Ovary (tissue), 3 donors: ENCODE measurements around the gene GRIK1.

Experiments
- CTCF ChIP-seq, 3 donors: fragments of 450-650 bp in 2 of 3; fragments of 200-600 bp in 1 of 3; IDR thresholded peaks; one replicate each; pipeline versions ENCODE4 v1.5.1 to v1.8.0; 2016 to 2022; ENCODE audit warnings: antibody characterized with exemption in 3 of 3, mild to moderate bottlenecking in 1 of 3
- EP300 ChIP-seq: sonication (generic); formaldehyde crosslinking; IDR thresholded peaks from one replicate; pipeline ENCODE4 v1.6.1; 2017; ENCODE audit warnings: antibody characterized with exemption
- donor health status: DM: no; HTN: no; CAD: no.

DNA sequence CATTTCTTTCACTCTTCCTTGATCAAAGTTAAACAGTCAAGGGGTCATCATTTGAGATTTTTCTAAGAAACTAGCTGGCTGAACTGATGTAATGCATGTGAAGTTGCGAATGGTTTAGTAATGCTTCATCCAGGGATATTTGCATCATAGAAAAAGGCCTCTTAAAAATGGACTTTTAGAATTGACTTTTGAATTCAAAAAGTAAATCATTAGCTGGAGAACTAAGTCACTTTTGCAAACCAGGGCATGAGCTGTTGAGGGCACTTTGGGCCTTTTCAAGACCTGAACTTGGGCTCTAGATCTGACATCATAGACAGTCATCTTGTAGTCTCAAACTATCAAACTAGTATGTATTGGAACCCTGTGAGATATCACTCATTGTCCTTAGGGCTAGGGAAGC is 85.0 kb downstream of the GRIK1 start:
- no peak for TF ChIP-seq CTCF (IDR thresholded peaks at IDR 0.05)
- no peak for TF ChIP-seq EP300
